ENCODE data around the gene CSNK1D.

DNA sequence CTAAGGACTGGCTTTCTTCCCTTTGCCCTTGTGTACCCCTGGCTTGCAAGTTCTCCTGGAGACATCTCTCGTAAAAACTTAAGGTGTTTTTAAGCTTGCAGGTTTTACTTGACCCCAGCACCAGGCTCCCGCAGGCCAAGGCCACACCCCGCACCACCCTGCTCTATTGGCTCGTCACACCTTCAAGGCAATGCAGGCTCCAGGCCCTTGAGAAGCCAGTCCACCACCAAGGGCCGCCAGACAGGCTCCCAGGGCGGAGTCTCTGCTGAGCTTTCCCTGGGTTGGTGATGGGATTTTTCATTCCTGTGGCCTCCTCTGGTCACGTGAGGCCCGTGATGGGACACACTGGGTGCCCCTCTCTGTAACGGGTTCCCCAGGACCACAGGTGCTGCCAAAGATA, 9.9 kb downstream of the CSNK1D start:
- TF ChIP-seq, protein P1, sequence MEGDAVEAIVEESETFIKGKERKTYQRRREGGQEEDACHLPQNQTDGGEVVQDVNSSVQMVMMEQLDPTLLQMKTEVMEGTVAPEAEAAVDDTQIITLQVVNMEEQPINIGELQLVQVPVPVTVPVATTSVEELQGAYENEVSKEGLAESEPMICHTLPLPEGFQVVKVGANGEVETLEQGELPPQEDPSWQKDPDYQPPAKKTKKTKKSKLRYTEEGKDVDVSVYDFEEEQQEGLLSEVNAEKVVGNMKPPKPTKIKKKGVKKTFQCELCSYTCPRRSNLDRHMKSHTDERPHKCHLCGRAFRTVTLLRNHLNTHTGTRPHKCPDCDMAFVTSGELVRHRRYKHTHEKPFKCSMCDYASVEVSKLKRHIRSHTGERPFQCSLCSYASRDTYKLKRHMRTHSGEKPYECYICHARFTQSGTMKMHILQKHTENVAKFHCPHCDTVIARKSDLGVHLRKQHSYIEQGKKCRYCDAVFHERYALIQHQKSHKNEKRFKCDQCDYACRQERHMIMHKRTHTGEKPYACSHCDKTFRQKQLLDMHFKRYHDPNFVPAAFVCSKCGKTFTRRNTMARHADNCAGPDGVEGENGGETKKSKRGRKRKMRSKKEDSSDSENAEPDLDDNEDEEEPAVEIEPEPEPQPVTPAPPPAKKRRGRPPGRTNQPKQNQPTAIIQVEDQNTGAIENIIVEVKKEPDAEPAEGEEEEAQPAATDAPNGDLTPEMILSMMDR (conservative IDR thresholded peaks at IDR 0.05; ENCODE audit: low read depth in 2 of 2) = no peak
- no peak for TF ChIP-seq EZH2phosphoT487 (IDR thresholded peaks at IDR 0.05; ENCODE audit: unreplicated experiment)
- TF ChIP-seq, protein P2, sequence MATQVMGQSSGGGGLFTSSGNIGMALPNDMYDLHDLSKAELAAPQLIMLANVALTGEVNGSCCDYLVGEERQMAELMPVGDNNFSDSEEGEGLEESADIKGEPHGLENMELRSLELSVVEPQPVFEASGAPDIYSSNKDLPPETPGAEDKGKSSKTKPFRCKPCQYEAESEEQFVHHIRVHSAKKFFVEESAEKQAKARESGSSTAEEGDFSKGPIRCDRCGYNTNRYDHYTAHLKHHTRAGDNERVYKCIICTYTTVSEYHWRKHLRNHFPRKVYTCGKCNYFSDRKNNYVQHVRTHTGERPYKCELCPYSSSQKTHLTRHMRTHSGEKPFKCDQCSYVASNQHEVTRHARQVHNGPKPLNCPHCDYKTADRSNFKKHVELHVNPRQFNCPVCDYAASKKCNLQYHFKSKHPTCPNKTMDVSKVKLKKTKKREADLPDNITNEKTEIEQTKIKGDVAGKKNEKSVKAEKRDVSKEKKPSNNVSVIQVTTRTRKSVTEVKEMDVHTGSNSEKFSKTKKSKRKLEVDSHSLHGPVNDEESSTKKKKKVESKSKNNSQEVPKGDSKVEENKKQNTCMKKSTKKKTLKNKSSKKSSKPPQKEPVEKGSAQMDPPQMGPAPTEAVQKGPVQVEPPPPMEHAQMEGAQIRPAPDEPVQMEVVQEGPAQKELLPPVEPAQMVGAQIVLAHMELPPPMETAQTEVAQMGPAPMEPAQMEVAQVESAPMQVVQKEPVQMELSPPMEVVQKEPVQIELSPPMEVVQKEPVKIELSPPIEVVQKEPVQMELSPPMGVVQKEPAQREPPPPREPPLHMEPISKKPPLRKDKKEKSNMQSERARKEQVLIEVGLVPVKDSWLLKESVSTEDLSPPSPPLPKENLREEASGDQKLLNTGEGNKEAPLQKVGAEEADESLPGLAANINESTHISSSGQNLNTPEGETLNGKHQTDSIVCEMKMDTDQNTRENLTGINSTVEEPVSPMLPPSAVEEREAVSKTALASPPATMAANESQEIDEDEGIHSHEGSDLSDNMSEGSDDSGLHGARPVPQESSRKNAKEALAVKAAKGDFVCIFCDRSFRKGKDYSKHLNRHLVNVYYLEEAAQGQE (IDR thresholded peaks at IDR 0.05; ENCODE audit: unreplicated experiment) = no peak
- no peak for TF ChIP-seq EZH2 (IDR thresholded peaks at IDR 0.05; ENCODE audit: low read depth, unreplicated experiment)
- TF ChIP-seq POLR2AphosphoS5 (IDR thresholded peaks at IDR 0.05; ENCODE audit: low read depth) = no peak
- TF ChIP-seq, protein P3, sequence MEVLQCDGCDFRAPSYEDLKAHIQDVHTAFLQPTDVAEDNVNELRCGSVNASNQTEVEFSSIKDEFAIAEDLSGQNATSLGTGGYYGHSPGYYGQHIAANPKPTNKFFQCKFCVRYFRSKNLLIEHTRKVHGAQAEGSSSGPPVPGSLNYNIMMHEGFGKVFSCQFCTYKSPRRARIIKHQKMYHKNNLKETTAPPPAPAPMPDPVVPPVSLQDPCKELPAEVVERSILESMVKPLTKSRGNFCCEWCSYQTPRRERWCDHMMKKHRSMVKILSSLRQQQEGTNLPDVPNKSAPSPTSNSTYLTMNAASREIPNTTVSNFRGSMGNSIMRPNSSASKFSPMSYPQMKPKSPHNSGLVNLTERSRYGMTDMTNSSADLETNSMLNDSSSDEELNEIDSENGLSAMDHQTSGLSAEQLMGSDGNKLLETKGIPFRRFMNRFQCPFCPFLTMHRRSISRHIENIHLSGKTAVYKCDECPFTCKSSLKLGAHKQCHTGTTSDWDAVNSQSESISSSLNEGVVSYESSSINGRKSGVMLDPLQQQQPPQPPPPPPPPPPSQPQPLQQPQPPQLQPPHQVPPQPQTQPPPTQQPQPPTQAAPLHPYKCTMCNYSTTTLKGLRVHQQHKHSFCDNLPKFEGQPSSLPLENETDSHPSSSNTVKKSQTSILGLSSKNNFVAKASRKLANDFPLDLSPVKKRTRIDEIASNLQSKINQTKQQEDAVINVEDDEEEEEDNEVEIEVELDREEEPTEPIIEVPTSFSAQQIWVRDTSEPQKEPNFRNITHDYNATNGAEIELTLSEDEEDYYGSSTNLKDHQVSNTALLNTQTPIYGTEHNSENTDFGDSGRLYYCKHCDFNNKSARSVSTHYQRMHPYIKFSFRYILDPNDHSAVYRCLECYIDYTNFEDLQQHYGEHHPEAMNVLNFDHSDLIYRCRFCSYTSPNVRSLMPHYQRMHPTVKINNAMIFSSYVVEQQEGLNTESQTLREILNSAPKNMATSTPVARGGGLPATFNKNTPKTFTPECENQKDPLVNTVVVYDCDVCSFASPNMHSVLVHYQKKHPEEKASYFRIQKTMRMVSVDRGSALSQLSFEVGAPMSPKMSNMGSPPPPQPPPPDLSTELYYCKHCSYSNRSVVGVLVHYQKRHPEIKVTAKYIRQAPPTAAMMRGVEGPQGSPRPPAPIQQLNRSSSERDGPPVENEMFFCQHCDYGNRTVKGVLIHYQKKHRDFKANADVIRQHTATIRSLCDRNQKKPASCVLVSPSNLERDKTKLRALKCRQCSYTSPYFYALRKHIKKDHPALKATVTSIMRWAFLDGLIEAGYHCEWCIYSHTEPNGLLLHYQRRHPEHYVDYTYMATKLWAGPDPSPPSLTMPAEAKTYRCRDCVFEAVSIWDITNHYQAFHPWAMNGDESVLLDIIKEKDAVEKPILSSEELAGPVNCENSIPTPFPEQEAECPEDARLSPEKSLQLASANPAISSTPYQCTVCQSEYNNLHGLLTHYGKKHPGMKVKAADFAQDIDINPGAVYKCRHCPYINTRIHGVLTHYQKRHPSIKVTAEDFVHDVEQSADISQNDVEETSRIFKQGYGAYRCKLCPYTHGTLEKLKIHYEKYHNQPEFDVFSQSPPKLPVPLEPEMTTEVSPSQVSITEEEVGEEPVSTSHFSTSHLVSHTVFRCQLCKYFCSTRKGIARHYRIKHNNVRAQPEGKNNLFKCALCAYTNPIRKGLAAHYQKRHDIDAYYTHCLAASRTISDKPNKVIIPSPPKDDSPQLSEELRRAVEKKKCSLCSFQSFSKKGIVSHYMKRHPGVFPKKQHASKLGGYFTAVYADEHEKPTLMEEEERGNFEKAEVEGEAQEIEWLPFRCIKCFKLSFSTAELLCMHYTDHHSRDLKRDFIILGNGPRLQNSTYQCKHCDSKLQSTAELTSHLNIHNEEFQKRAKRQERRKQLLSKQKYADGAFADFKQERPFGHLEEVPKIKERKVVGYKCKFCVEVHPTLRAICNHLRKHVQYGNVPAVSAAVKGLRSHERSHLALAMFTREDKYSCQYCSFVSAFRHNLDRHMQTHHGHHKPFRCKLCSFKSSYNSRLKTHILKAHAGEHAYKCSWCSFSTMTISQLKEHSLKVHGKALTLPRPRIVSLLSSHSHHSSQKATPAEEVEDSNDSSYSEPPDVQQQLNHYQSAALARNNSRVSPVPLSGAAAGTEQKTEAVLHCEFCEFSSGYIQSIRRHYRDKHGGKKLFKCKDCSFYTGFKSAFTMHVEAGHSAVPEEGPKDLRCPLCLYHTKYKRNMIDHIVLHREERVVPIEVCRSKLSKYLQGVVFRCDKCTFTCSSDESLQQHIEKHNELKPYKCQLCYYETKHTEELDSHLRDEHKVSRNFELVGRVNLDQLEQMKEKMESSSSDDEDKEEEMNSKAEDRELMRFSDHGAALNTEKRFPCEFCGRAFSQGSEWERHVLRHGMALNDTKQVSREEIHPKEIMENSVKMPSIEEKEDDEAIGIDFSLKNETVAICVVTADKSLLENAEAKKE (CRISPR knock-in tag; IDR thresholded peaks at IDR 0.05) = no peak
- no peak for TF ChIP-seq CREB1 (CRISPR knock-in tag; IDR thresholded peaks at IDR 0.05; ENCODE audit: low read depth)
- no peak for TF ChIP-seq ZNF331 (CRISPR knock-in tag; IDR thresholded peaks at IDR 0.05; ENCODE audit: low read depth)
- no peak for TF ChIP-seq ZNF114 (CRISPR knock-in tag; IDR thresholded peaks at IDR 0.05)
- TF ChIP-seq JUNB (IDR thresholded peaks at IDR 0.05; ENCODE audit: unreplicated experiment) = no peak
- no peak for TF ChIP-seq NANOG (IDR thresholded peaks at IDR 0.05; ENCODE audit: borderline replicate concordance)
- TF ChIP-seq, protein P4, sequence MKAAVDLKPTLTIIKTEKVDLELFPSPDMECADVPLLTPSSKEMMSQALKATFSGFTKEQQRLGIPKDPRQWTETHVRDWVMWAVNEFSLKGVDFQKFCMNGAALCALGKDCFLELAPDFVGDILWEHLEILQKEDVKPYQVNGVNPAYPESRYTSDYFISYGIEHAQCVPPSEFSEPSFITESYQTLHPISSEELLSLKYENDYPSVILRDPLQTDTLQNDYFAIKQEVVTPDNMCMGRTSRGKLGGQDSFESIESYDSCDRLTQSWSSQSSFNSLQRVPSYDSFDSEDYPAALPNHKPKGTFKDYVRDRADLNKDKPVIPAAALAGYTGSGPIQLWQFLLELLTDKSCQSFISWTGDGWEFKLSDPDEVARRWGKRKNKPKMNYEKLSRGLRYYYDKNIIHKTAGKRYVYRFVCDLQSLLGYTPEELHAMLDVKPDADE (IDR thresholded peaks at IDR 0.05) = no peak
- TF ChIP-seq STAT1 (IDR thresholded peaks at IDR 0.05; ENCODE audit: unreplicated experiment) = no peak
